HEK293 (cell line): ENCODE data around the gene FGF12.

Experiments used
- CTCF ChIA-PET: fragments of 350-600 bp; formaldehyde crosslinking; extraction: SDS; loops from one replicate; lab custom pipeline; 2021; ENCODE audit warnings: antibody characterized with exemption; lab: Yijun Ruan, JAX
- POLR2A ChIA-PET: fragments of 300-600 bp; formaldehyde crosslinking; extraction: SDS; loops from one replicate; lab custom pipeline; 2020; ENCODE audit warnings: antibody characterized with exemption, inconsistent platforms; lab: Yijun Ruan, JAX
- H3K27ac ChIP-seq: fragments of 200-500 bp; sonication (Bioruptor generic); 2 replicates; pipeline ENCODE4 v1.5.1; 2014; ENCODE audit warnings: low read depth, low read length, control low read depth, inconsistent platforms; ENCODE audit errors: extremely low read depth
- H3K36me3 ChIP-seq, 2 experiments: fragments of 200-500 bp in 1 of 2; sonication (Bioruptor generic) in 1 of 2; 1 replicate in 1 of 2; 2 replicates in 1 of 2; pipeline ENCODE4 v1.5.1; 2014 to 2017; ENCODE audit warnings: inconsistent platforms in 2 of 2, low read length in 2 of 2; ENCODE audit not compliant: control insufficient read depth in 2 of 2, insufficient read depth in 1 of 2
- H3K4me1 ChIP-seq: fragments of 200-500 bp; sonication (Bioruptor generic); 2 replicates; pipeline ENCODE4 v1.5.1; 2014; ENCODE audit warnings: mild to moderate bottlenecking, low read length, inconsistent platforms; ENCODE audit not compliant: control insufficient read depth, insufficient read depth
- H3K4me3 ChIP-seq: 2 replicates; pipeline ENCODE4 v1.5.1; 2011; ENCODE audit warnings: low read depth, mild to moderate bottlenecking, control low read depth, low read length, moderate library complexity
- H3K9me3 ChIP-seq: fragments of 200-500 bp; sonication (Bioruptor generic); 2 replicates; pipeline ENCODE4 v1.5.1; 2014; ENCODE audit warnings: low read depth, low read length, inconsistent platforms; ENCODE audit not compliant: control insufficient read depth, insufficient read depth
- FEZF1 ChIP-seq: fragments of 450-650 bp; formaldehyde crosslinking; IDR thresholded peaks from 2 replicates; pipeline ENCODE4 v1.5.1; 2016; ENCODE audit warnings: missing biosample characterization, missing genetic modification characterization
- IKZF3 ChIP-seq: fragments of 450-650 bp; IDR thresholded peaks from 2 replicates; pipeline ENCODE4 v1.5.0; 2018; ENCODE audit warnings: missing biosample characterization, mild to moderate bottlenecking, missing genetic modification characterization, moderate library complexity
- KLF9 ChIP-seq: fragments of 450-650 bp; formaldehyde crosslinking; IDR thresholded peaks from 2 replicates; pipeline ENCODE4 v1.5.1; 2016; ENCODE audit warnings: missing biosample characterization, missing genetic modification characterization, low read depth
- MZF1 ChIP-seq: fragments of 450-650 bp; formaldehyde crosslinking; IDR thresholded peaks from 2 replicates; pipeline ENCODE4 v1.5.1; 2017; ENCODE audit warnings: missing biosample characterization, missing genetic modification characterization, borderline replicate concordance
- ZBTB1 ChIP-seq: fragments of 450-650 bp; formaldehyde crosslinking; IDR thresholded peaks from 2 replicates; pipeline ENCODE4 v1.5.1; 2016; ENCODE audit warnings: missing biosample characterization, missing genetic modification characterization
- ZBTB17 ChIP-seq: fragments of 450-650 bp; formaldehyde crosslinking; IDR thresholded peaks from 2 replicates; pipeline ENCODE4 v1.5.1; 2016; ENCODE audit warnings: missing biosample characterization, missing genetic modification characterization
- ZBTB48 ChIP-seq: fragments of 450-650 bp; formaldehyde crosslinking; IDR thresholded peaks from 2 replicates; pipeline ENCODE4 v1.5.1; 2016; ENCODE audit warnings: missing biosample characterization, missing genetic modification characterization
- ZIC2 ChIP-seq: fragments of 450-650 bp; formaldehyde crosslinking; IDR thresholded peaks from 2 replicates; pipeline ENCODE4 v1.5.1; 2016; ENCODE audit warnings: missing biosample characterization, missing genetic modification characterization
- ZNF175 ChIP-seq: fragments of 450-650 bp; formaldehyde crosslinking; IDR thresholded peaks from 2 replicates; pipeline ENCODE4 v1.5.1; 2016; ENCODE audit warnings: missing biosample characterization, missing genetic modification characterization
- ZNF221 ChIP-seq: fragments of 450-650 bp; formaldehyde crosslinking; IDR thresholded peaks from 2 replicates; pipeline ENCODE4 v1.5.1; 2017; ENCODE audit warnings: missing biosample characterization, missing genetic modification characterization, borderline replicate concordance
- ZNF335 ChIP-seq: fragments of 450-650 bp; formaldehyde crosslinking; conservative IDR thresholded peaks from 2 replicates; pipeline ENCODE4 v1.5.1; 2016; ENCODE audit warnings: missing biosample characterization, missing genetic modification characterization
- ZNF510 ChIP-seq: fragments of 450-650 bp; formaldehyde crosslinking; IDR thresholded peaks from 2 replicates; pipeline ENCODE4 v1.5.1; 2018; ENCODE audit warnings: mild to moderate bottlenecking, missing genetic modification characterization, missing biosample characterization; ENCODE audit not compliant: insufficient replicate concordance
- ZNF555 ChIP-seq: fragments of 450-650 bp; formaldehyde crosslinking; conservative IDR thresholded peaks from 2 replicates; pipeline ENCODE4 v1.5.1; 2017; ENCODE audit warnings: missing biosample characterization, mild to moderate bottlenecking, missing genetic modification characterization, inconsistent platforms
- ZNF654 ChIP-seq: fragments of 450-650 bp; formaldehyde crosslinking; IDR thresholded peaks from 2 replicates; pipeline ENCODE4 v1.5.1; 2016; ENCODE audit warnings: low read depth, missing biosample characterization, missing genetic modification characterization
- TF ChIP-seq, protein P1 (sequence below): fragments of 450-650 bp; formaldehyde crosslinking; IDR thresholded peaks from 2 replicates; pipeline ENCODE4 v1.5.1; 2017; ENCODE audit warnings: missing biosample characterization, missing genetic modification characterization
- TF ChIP-seq, protein P2 (sequence below): fragments of 450-650 bp; formaldehyde crosslinking; IDR thresholded peaks from 2 replicates; pipeline ENCODE4 v1.5.1; 2016; ENCODE audit warnings: missing biosample characterization, missing genetic modification characterization
- TF ChIP-seq, protein P3 (sequence below): fragments of 450-650 bp; formaldehyde crosslinking; IDR thresholded peaks from 2 replicates; pipeline ENCODE4 v1.5.1; 2016; ENCODE audit warnings: missing biosample characterization, missing genetic modification characterization
- TF ChIP-seq, protein P4 (sequence below): fragments of 450-650 bp; formaldehyde crosslinking; IDR thresholded peaks from 2 replicates; pipeline ENCODE4; 2016; ENCODE audit warnings: missing biosample characterization, missing genetic modification characterization
- TF ChIP-seq, protein P5 (sequence below): fragments of 450-650 bp; formaldehyde crosslinking; IDR thresholded peaks from 2 replicates; pipeline ENCODE4 v1.5.1; 2016; ENCODE audit warnings: missing biosample characterization, missing genetic modification characterization
- TF ChIP-seq, protein P6 (sequence below): fragments of 450-650 bp; formaldehyde crosslinking; IDR thresholded peaks from 2 replicates; pipeline ENCODE4 v1.5.1; 2016; ENCODE audit warnings: missing biosample characterization, missing genetic modification characterization, borderline replicate concordance

FGF12 gene

DNA sequence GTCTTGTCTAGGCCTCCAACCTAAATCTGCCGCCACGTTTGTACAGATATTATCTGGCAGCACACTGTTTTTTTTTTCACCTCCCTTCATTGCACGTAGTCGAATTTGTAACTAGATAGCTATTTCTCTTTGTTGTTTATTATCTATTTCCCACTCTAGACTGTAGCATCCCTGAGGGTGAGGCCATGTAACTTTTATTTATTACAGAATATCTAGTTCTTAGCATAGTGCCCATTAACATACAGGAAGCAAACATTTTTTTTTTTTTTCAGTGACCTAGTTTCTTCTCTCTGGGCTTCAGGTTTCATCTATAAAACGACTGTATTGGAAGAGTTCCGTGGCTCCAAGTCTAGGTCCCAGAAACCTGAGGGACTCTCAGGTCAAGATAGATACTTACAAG is 354.3 kb downstream of the FGF12 start:
- Histone ChIP-seq H3K27ac (no peak overlapping the region; the same call in 1 of the 2 replicates), H3K36me3 (no peaks in the 10 kb centered on the region), H3K4me1 (peaks cover 2% of the 10 kb centered on the region; the same call in 1 of the 2 replicates), H3K4me3 (no peak overlapping the region), H3K9me3 (no peaks in the 10 kb centered on the region)
- TF ChIP-seq ZBTB1 (tag by site-specific recombination) (peak; percentile 29; the same call in 1 of the 2 replicates), ZIC2 (tag by site-specific recombination) (no peak), ZNF335 (peak; percentile 59), ZNF555 (no peak), FEZF1 (tag by site-specific recombination) (no peak), KLF9 (tag by site-specific recombination) (no peak), ZNF654 (no peak), ZNF221 (tag by site-specific recombination) (no peak), MZF1 (tag by site-specific recombination) (no peak), ZNF175 (no peak)
- TF ChIP-seq, protein P1, sequence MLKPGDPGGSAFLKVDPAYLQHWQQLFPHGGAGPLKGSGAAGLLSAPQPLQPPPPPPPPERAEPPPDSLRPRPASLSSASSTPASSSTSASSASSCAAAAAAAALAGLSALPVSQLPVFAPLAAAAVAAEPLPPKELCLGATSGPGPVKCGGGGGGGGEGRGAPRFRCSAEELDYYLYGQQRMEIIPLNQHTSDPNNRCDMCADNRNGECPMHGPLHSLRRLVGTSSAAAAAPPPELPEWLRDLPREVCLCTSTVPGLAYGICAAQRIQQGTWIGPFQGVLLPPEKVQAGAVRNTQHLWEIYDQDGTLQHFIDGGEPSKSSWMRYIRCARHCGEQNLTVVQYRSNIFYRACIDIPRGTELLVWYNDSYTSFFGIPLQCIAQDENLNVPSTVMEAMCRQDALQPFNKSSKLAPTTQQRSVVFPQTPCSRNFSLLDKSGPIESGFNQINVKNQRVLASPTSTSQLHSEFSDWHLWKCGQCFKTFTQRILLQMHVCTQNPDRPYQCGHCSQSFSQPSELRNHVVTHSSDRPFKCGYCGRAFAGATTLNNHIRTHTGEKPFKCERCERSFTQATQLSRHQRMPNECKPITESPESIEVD (tag by site-specific recombination) = peak; percentile 39
- TF ChIP-seq, protein P2, sequence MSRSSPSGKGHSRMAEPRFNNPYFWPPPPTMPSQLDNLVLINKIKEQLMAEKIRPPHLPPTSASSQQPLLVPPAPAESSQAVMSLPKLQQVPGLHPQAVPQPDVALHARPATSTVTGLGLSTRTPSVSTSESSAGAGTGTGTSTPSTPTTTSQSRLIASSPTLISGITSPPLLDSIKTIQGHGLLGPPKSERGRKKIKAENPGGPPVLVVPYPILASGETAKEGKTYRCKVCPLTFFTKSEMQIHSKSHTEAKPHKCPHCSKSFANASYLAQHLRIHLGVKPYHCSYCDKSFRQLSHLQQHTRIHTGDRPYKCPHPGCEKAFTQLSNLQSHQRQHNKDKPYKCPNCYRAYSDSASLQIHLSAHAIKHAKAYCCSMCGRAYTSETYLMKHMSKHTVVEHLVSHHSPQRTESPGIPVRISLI (tag by site-specific recombination) = peak; percentile 70; the same call in 1 of the 2 replicates
- TF ChIP-seq, protein P3, sequence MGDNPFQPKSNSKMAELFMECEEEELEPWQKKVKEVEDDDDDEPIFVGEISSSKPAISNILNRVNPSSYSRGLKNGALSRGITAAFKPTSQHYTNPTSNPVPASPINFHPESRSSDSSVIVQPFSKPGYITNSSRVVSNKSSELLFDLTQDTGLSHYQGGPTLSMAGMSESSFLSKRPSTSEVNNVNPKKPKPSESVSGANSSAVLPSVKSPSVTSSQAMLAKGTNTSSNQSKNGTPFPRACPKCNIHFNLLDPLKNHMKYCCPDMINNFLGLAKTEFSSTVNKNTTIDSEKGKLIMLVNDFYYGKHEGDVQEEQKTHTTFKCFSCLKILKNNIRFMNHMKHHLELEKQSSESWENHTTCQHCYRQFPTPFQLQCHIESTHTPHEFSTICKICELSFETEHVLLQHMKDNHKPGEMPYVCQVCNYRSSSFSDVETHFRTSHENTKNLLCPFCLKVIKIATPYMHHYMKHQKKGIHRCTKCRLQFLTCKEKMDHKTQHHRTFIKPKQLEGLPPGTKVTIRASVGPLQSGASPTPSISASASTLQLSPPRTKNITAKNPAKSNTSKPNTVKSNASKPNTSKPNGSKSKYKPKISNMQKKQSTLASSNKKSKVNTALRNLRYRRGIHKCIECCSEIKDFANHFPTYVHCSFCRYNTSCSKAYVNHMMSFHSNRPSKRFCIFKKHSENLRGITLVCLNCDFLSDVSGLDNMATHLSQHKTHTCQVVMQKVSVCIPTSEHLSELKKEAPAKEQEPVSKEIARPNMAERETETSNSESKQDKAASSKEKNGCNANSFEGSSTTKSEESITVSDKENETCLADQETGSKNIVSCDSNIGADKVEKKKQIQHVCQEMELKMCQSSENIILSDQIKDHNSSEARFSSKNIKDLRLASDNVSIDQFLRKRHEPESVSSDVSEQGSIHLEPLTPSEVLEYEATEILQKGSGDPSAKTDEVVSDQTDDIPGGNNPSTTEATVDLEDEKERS = no peak
- TF ChIP-seq, protein P4, sequence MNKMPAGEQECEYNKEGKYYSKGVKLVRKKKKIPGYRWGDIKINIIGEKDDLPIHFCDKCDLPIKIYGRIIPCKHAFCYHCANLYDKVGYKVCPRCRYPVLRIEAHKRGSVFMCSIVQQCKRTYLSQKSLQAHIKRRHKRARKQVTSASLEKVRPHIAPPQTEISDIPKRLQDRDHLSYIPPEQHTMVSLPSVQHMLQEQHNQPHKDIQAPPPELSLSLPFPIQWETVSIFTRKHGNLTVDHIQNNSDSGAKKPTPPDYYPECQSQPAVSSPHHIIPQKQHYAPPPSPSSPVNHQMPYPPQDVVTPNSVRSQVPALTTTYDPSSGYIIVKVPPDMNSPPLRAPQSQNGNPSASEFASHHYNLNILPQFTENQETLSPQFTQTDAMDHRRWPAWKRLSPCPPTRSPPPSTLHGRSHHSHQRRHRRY (tag by site-specific recombination) = no peak
- TF ChIP-seq, all 188 proteins: peak for 4
- ChIA-PET CTCF (interaction anchor here (0.6 kb wide), 1 partner anchor 1005 kb away, joined by 3 read pairs; no protein-coding TSS in a partner anchor), POLR2A (no interaction called here)

DNA sequence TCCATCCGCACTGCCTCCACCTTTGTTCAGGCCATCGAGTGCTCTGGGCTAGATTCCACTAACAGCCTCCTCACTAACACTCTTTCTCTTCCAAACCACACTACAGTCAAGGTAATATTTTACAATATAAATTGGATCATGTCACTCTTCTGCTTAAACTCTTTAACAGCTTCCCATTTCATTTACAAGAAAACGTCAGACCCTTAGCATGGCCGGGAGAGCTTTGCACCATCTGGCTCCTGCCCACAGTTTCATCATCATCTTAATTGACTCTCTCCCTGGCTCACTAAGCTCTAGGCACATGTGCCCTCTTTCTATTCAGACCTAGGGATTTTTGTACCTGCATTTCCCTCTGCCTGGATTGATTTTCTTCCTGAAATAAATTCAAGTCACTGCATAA is 354.7 kb downstream of the FGF12 start:
- Histone ChIP-seq H3K4me1 (peaks cover 2% of the 10 kb centered on the region; the same call in 1 of the 2 replicates), H3K27ac (no peak overlapping the region; the same call in 1 of the 2 replicates), H3K4me3 (no peak overlapping the region), H3K36me3 (no peaks in the 10 kb centered on the region), H3K9me3 (no peaks in the 10 kb centered on the region)
- POLR2A ChIA-PET = no interaction called here
- CTCF ChIA-PET = no interaction called here
- no peak for TF ChIP-seq ZNF510 (tag by site-specific recombination)
- peak; percentile 61 for TF ChIP-seq ZBTB17 (tag by site-specific recombination)
- TF ChIP-seq ZBTB48 = 0 out of 2 replicates have a peak, but pooled peaks have one; percentile 26
- TF ChIP-seq, protein P5, sequence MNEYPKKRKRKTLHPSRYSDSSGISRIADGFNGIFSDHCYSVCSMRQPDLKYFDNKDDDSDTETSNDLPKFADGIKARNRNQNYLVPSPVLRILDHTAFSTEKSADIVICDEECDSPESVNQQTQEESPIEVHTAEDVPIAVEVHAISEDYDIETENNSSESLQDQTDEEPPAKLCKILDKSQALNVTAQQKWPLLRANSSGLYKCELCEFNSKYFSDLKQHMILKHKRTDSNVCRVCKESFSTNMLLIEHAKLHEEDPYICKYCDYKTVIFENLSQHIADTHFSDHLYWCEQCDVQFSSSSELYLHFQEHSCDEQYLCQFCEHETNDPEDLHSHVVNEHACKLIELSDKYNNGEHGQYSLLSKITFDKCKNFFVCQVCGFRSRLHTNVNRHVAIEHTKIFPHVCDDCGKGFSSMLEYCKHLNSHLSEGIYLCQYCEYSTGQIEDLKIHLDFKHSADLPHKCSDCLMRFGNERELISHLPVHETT (tag by site-specific recombination) = no peak
- TF ChIP-seq IKZF3 (tag by site-specific recombination) = no peak
- TF ChIP-seq ZNF654 = no peak
- TF ChIP-seq, protein P6, sequence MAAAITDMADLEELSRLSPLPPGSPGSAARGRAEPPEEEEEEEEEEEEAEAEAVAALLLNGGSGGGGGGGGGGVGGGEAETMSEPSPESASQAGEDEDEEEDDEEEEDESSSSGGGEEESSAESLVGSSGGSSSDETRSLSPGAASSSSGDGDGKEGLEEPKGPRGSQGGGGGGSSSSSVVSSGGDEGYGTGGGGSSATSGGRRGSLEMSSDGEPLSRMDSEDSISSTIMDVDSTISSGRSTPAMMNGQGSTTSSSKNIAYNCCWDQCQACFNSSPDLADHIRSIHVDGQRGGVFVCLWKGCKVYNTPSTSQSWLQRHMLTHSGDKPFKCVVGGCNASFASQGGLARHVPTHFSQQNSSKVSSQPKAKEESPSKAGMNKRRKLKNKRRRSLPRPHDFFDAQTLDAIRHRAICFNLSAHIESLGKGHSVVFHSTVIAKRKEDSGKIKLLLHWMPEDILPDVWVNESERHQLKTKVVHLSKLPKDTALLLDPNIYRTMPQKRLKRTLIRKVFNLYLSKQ = no peak
